ENCODE measurements around the gene CAPN8. TPM values are rescaled to one million over a fixed set of nuclear protein-coding genes. Genes with fewer than 3 reads are reported as not detected.

CAPN8 gene
- total RNA-seq, 1 experiment from 2014 or later, result 5.7 TPM

DNA sequence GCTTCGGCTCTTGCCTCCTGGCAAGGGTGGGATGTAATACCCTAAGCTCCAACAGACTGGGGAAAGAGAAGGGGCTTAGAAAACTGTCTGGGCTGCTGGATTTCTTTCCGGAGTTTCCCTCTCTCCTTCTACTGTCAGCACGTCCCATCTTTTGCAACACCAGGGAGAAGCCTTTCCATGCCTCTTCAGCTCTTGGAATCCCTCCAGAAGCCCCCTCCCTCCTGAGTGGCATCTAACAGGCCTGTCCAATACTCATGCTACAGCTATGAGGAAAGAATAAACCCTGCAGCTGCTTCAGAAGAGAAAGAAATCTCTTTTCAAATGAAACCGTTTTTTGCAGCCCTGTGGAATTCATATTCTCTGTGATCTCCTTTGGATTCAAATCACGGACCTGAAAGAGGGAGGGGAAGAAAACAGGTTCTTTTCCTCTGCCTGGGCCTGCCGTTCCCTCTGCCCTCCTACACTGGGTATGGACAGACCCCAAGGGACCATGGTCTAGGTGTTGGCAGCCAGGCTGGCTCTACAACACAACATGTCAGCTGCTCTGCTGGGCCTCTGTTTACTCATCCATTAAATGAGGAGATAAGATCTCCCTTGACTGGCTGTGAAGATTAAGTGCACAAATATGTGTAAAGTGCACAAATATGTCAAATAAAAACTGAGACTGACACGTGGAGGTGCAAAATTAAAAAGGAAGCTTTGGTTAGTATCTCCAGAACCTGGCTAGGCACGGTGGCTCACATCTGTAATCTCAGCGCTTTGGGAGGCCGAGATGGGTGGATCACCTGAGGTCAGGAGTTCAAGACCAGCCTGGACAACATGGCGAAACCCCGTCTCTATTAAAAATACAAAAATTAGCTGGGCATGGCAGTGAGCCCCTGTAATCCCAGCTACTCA, 40.8 kb upstream of the CAPN8 start:
- Mint-ChIP-seq H3K4me1 (ENCODE audit: insufficient read depth, unreplicated experiment) (peaks cover 69% of the 10 kb centered on the region), H3K9me3 (ENCODE audit: unreplicated experiment) (no peaks in the 10 kb centered on the region), H3K27ac (ENCODE audit: low read depth, unreplicated experiment) (peak overlapping the region; percentile 44), H3K27me3 (ENCODE audit: insufficient read depth, unreplicated experiment) (no peaks in the 10 kb centered on the region), H3K4me3 (ENCODE audit: unreplicated experiment) (peak overlapping the region; percentile 20), H3K36me3 (ENCODE audit: insufficient read depth, unreplicated experiment) (peaks cover 6% of the 10 kb centered on the region)
- no peak for TF ChIP-seq CTCF (IDR thresholded peaks at IDR 0.05; ENCODE audit: unreplicated experiment)
- peak; percentile 96 for DNase-seq (ENCODE audit: unreplicated experiment)
- intact Hi-C loops (cut with micrococcal nuclease), result loop anchor here (2.0 to 10.0 kb wide), 3 partner anchors 138 to 1218 kb away; partner anchors contain the start of genes DNAH14 and TP53BP2
- ChIA-PET POLR2A (interaction anchor here (0.7 to 5.6 kb wide), 26 partner anchors 8 to 994 kb away, joined by 3 to 81 read pairs (median 6); partner anchors contain the start of genes AIDA, BROX, FBXO28 and NVL), CTCF (interaction anchor here (0.7 to 5.6 kb wide), 18 partner anchors 10 to 751 kb away, joined by 3 to 52 read pairs (median 4); no protein-coding TSS in a partner anchor)
- BruUV-seq (replicated peaks), result no TSS peak

GRCh38 chr1:223704921-223705878, 39.7 kb upstream of the CAPN8 start:
- Mint-ChIP-seq H3K27me3 (ENCODE audit: insufficient read depth, unreplicated experiment) (no peaks in the 10 kb centered on the region), H3K4me3 (ENCODE audit: unreplicated experiment) (no peak overlapping the region), H3K4me1 (ENCODE audit: insufficient read depth, unreplicated experiment) (peaks cover 76% of the 10 kb centered on the region), H3K9me3 (ENCODE audit: unreplicated experiment) (no peaks in the 10 kb centered on the region), H3K36me3 (ENCODE audit: insufficient read depth, unreplicated experiment) (peaks cover 6% of the 10 kb centered on the region), H3K27ac (ENCODE audit: low read depth, unreplicated experiment) (peak overlapping the region; percentile 44)
- peak; percentile 53 for DNase-seq (ENCODE audit: unreplicated experiment)
- ChIA-PET POLR2A (interaction anchor here (0.6 to 5.6 kb wide), 19 partner anchors 8 to 993 kb away, joined by 3 to 81 read pairs (median 7); partner anchors contain the start of genes AIDA, BROX, FBXO28 and NVL), CTCF (interaction anchor here (0.8 to 5.6 kb wide), 11 partner anchors 9 to 402 kb away, joined by 3 to 52 read pairs (median 5); no protein-coding TSS in a partner anchor)
- intact Hi-C loops (cut with micrococcal nuclease), result loop anchor here (10.0 kb wide), 2 partner anchors 290 to 1220 kb away; partner anchors contain the start of gene DNAH14
- no peak for TF ChIP-seq CTCF (IDR thresholded peaks at IDR 0.05; ENCODE audit: unreplicated experiment)
- no TSS peak for BruUV-seq (replicated peaks)

- ChIA-PET POLR2A (interaction anchor here (1.1 to 5.6 kb wide), 3 partner anchors 9 to 17 kb away, joined by 3 to 77 read pairs (median 3); partner anchors contain the start of gene CAPN2), CTCF (interaction anchor here (0.9 to 5.6 kb wide), 2 partner anchors 12 to 46 kb away, joined by 4 to 52 read pairs; no protein-coding TSS in a partner anchor)
- no peak for DNase-seq (ENCODE audit: unreplicated experiment)
- TF ChIP-seq CTCF (IDR thresholded peaks at IDR 0.05; ENCODE audit: unreplicated experiment), result no peak
- Mint-ChIP-seq H3K4me1 (ENCODE audit: insufficient read depth, unreplicated experiment) (peaks cover 79% of the 10 kb centered on the region), H3K36me3 (ENCODE audit: insufficient read depth, unreplicated experiment) (peaks cover 6% of the 10 kb centered on the region), H3K27me3 (ENCODE audit: insufficient read depth, unreplicated experiment) (no peaks in the 10 kb centered on the region), H3K9me3 (ENCODE audit: unreplicated experiment) (no peaks in the 10 kb centered on the region), H3K4me3 (ENCODE audit: unreplicated experiment) (no peak overlapping the region), H3K27ac (ENCODE audit: low read depth, unreplicated experiment) (no peak overlapping the region)
- BruUV-seq (replicated peaks), result no TSS peak
- intact Hi-C loops (cut with micrococcal nuclease), result loop anchor here (10.0 kb wide), 2 partner anchors 291 to 1221 kb away; partner anchors contain the start of gene DNAH14
Measured at GRCh38 chr1:223703668-223704013, 38.1 kb upstream of the CAPN8 start.
